Raji (cell line): ENCODE measurements around the gene ADARB2.

Experiments used
- POLR2A ChIP-seq: IDR thresholded peaks from 2 replicates; pipeline ENCODE4 v1.6.1; 2011; ENCODE audit warnings: low read depth, low read length, control low read depth; ENCODE audit not compliant: insufficient read depth

ADARB2 gene

GRCh38 chr10:1679821-1680650 lies 57.3 kb downstream of the ADARB2 start:
- no peak for TF ChIP-seq POLR2A

- no peak for TF ChIP-seq POLR2A
Observed at GRCh38 chr10:1678084-1678483, 59.2 kb downstream of the ADARB2 start.

GRCh38 chr10:1677307-1677939 lies 59.9 kb downstream of the ADARB2 start:
- no peak for TF ChIP-seq POLR2A

- TF ChIP-seq POLR2A, result no peak
Observed at GRCh38 chr10:1674501-1674900, 62.8 kb downstream of the ADARB2 start.

- TF ChIP-seq POLR2A, result no peak
Observed at GRCh38 chr10:1673568-1674345, 63.6 kb downstream of the ADARB2 start.

- no peak for TF ChIP-seq POLR2A
Observed at GRCh38 chr10:1672001-1672781, 65.1 kb downstream of the ADARB2 start.

GRCh38 chr10:1671366-1672000 lies 65.8 kb downstream of the ADARB2 start:
- TF ChIP-seq POLR2A, result no peak

GRCh38 chr10:1670541-1671365 lies 66.6 kb downstream of the ADARB2 start:
- no peak for TF ChIP-seq POLR2A

GRCh38 chr10:1669433-1669832 lies 67.9 kb downstream of the ADARB2 start:
- TF ChIP-seq POLR2A, result no peak

- no peak for TF ChIP-seq POLR2A
Observed at GRCh38 chr10:1668399-1668798, 68.9 kb downstream of the ADARB2 start.

GRCh38 chr10:1667392-1667791 lies 69.9 kb downstream of the ADARB2 start:
- TF ChIP-seq POLR2A, result no peak

- no peak for TF ChIP-seq POLR2A
Observed at GRCh38 chr10:1666147-1666546, 71.2 kb downstream of the ADARB2 start.

GRCh38 chr10:1665681-1666080 lies 71.6 kb downstream of the ADARB2 start:
- no peak for TF ChIP-seq POLR2A
